OCI-LY7 (cell line): ENCODE data around the gene CASKIN1. TPM values are rescaled to one million over a fixed set of nuclear protein-coding genes. Genes with fewer than 3 reads are reported as not detected.

Experiments
- BruUV-seq: library from RNA; stranded (reverse); fragments of 400-500 nt; replicated peaks from 2 replicates; lab custom pipeline; 2021; lab: Mats Ljungman, UMichigan
- CTCF ChIA-PET: fragments of 300-600 bp; sonication (Branson Sonifier 250); formaldehyde crosslinking; loops from one replicate; lab custom pipeline; 2022; ENCODE audit warnings: antibody characterized with exemption; ENCODE audit not compliant: unreplicated experiment; lab: Charles Lee
- POLR2A ChIA-PET: fragments of 300-600 bp; sonication (Branson Sonifier 250); formaldehyde crosslinking; loops from one replicate; lab custom pipeline; 2022; ENCODE audit warnings: antibody characterized with exemption; lab: Charles Lee
- DNase-seq: peaks from one replicate; pipeline ENCODE4 v3.0.0-alpha.2; 2015; ENCODE audit warnings: low spot score
- H2AFZ ChIP-seq: fragments of 200-600 bp; sonication (generic), shearing (Covaris generic); 2 replicates; pipeline ENCODE4 v1.6.1; 2014; ENCODE audit warnings: mild to moderate bottlenecking, antibody characterized with exemption, low read length, moderate library complexity
- H3K27ac ChIP-seq: fragments of 200-600 bp; sonication (generic); 2 replicates; pipeline ENCODE4 v1.5.1; 2014; ENCODE audit warnings: mixed run types, low read depth, mild to moderate bottlenecking, moderate library complexity, low read length, inconsistent platforms; ENCODE audit not compliant: poor library complexity, severe bottlenecking
- H3K36me3 ChIP-seq: fragments of 200-600 bp; sonication (generic); 2 replicates; pipeline ENCODE4 v1.6.1; 2014; ENCODE audit warnings: mild to moderate bottlenecking, antibody characterized with exemption, low read length, moderate library complexity, mixed read lengths; ENCODE audit not compliant: insufficient read depth
- H3K4me1 ChIP-seq: fragments of 200-600 bp; sonication (generic); 2 replicates; pipeline ENCODE4 v1.5.1; 2014; ENCODE audit warnings: mild to moderate bottlenecking, low read length; ENCODE audit not compliant: insufficient read depth, poor library complexity, severe bottlenecking
- H3K4me2 ChIP-seq: fragments of 200-600 bp; sonication (generic); 2 replicates; pipeline ENCODE4 v1.6.1; 2014; ENCODE audit warnings: mild to moderate bottlenecking, low read length
- H3K4me3 ChIP-seq: fragments of 200-600 bp; sonication (generic); 2 replicates; pipeline ENCODE4 v1.5.1; 2014; ENCODE audit warnings: mild to moderate bottlenecking, low read depth, low read length; ENCODE audit not compliant: poor library complexity, severe bottlenecking
- H3K79me2 ChIP-seq: fragments of 200-600 bp; sonication (generic); 2 replicates; pipeline ENCODE4 v1.6.1; 2016; ENCODE audit warnings: low read depth, mild to moderate bottlenecking, low read length, moderate library complexity, mixed read lengths; ENCODE audit not compliant: insufficient read depth
- H3K9me2 ChIP-seq: fragments of 200-600 bp; sonication (generic); 2 replicates; pipeline ENCODE4 v1.6.1; 2016; ENCODE audit warnings: mild to moderate bottlenecking, low read length, mixed read lengths; ENCODE audit not compliant: insufficient read depth
- H3K9me3 ChIP-seq: fragments of 200-600 bp; sonication (generic); 2 replicates; pipeline ENCODE4 v1.6.1; 2014; ENCODE audit warnings: mild to moderate bottlenecking, mixed run types, low read length, mixed read lengths
- H4K20me1 ChIP-seq: fragments of 200-600 bp; sonication (generic); 2 replicates; pipeline ENCODE4 v1.6.1; 2014; ENCODE audit warnings: mild to moderate bottlenecking, antibody characterized with exemption, low read length, moderate library complexity, mixed read lengths; ENCODE audit not compliant: insufficient read depth
- CTCF ChIP-seq: fragments of 200-600 bp; sonication (generic); conservative IDR thresholded peaks from 2 replicates; pipeline ENCODE4 v1.5.1; 2014; ENCODE audit warnings: mild to moderate bottlenecking, antibody characterized with exemption, low read length, moderate library complexity, mixed read lengths
- EZH2phosphoT487 ChIP-seq: fragments of 200-600 bp; sonication (generic); IDR thresholded peaks from 2 replicates; pipeline ENCODE4 v1.6.1; 2018; ENCODE audit warnings: low read depth, borderline replicate concordance, mild to moderate bottlenecking, mixed run types, antibody characterized with exemption, low read length, moderate library complexity, mixed read lengths
- intact Hi-C: fragments of 100-400 bp; cut with micrococcal nuclease; formaldehyde crosslinking; loops from one replicate; pipeline ENCODE4 v1.10.0; 2022; ENCODE audit not compliant: unreplicated experiment
- total RNA-seq, 2 experiments: library from RNA; depleted of rRNA in 1 of 2; stranded (reverse); fragments of >200 nt in 1 of 2; shearing (Covaris generic) in 1 of 2; gene quantifications; 2 replicates each; pipeline ENCODE4 v1.2.3, GENCODE V29; 2014 to 2022

Gene CASKIN1
- total RNA-seq, 2 experiments from 2014 or later, result 0.06 to 0.09 TPM

- ChIA-PET CTCF (no interaction called here), POLR2A (no interaction called here)
- no peaks in the 10 kb centered on the region for H3K9me2 ChIP-seq
- no peak for DNase-seq
- no peak overlapping the region for H3K4me2 ChIP-seq
- no peaks in the 10 kb centered on the region for H3K9me3 ChIP-seq
- no peaks in the 10 kb centered on the region for H3K4me1 ChIP-seq
- no peaks in the 10 kb centered on the region for H4K20me1 ChIP-seq
- no peaks in the 10 kb centered on the region for H3K79me2 ChIP-seq
- intact Hi-C loops, result no loop called here
- no peak overlapping the region for H3K27ac ChIP-seq
- no peak for TF ChIP-seq EZH2phosphoT487
- TF ChIP-seq CTCF, result no peak
- BruUV-seq, result no TSS peak
- H2AFZ ChIP-seq, result no peak overlapping the region
- H3K36me3 ChIP-seq, result no peaks in the 10 kb centered on the region
- H3K4me3 ChIP-seq, result no peak overlapping the region
Observed at GRCh38 chr16:2191446-2191706, 5.0 kb downstream of the CASKIN1 start.

GRCh38 chr16:2190659-2191445, 5.6 kb downstream of the CASKIN1 start:
- no peak for TF ChIP-seq CTCF
- no peak for TF ChIP-seq EZH2phosphoT487
- intact Hi-C loops, result no loop called here
- Histone ChIP-seq H3K79me2 (no peaks in the 10 kb centered on the region), H3K9me2 (no peaks in the 10 kb centered on the region), H3K27ac (no peak overlapping the region), H4K20me1 (no peaks in the 10 kb centered on the region), H3K36me3 (no peaks in the 10 kb centered on the region), H3K4me1 (no peaks in the 10 kb centered on the region), H3K9me3 (no peaks in the 10 kb centered on the region), H2AFZ (no peak overlapping the region), H3K4me2 (no peak overlapping the region), H3K4me3 (no peak overlapping the region)
- ChIA-PET CTCF (no interaction called here), POLR2A (no interaction called here)
- no peak for DNase-seq
- BruUV-seq, result no TSS peak

DNA sequence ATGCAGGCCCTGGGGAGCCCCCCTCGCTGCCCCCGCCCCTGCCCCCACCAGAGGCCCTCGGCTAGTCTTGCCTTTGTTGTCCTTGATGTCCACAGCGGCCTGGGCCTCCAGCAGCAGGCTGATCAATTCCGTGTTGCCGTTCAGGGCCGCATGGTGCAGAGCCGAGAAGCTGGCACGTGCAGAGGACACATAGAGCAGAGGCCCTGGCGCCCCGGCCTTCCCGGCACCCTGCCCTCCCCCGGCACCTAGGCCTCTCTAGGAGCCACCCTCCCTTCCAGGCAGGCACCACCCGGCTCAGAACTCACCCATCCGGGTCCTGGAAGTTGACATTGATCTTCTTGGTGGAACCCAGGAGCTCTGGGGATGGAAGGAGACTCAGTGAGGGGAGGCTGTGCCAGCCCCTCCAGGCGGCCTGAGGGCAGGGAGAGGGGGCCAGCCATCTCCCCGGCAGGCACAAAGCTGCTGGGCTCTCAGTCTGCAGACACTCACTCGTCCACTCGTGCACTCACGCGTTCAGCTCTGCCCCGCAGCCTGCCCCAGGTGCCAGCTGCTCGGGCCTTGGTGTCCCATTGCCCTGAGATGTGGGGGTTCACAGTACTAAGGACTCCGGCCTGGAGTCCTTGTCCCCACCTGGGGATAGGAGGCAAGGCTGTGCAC, 6.3 kb downstream of the CASKIN1 start:
- no peaks in the 10 kb centered on the region for H3K36me3 ChIP-seq
- no peaks in the 10 kb centered on the region for H3K9me2 ChIP-seq
- intact Hi-C loops, result no loop called here
- no peak overlapping the region for H3K27ac ChIP-seq
- H2AFZ ChIP-seq, result no peak overlapping the region
- no TSS peak for BruUV-seq
- TF ChIP-seq CTCF (no peak), EZH2phosphoT487 (no peak)
- ChIA-PET POLR2A (no interaction called here), CTCF (interaction anchor here (0.5 kb wide), 1 partner anchor 9 kb away, joined by 3 read pairs; no protein-coding TSS in a partner anchor)
- no peaks in the 10 kb centered on the region for H4K20me1 ChIP-seq
- no peak for DNase-seq
- no peaks in the 10 kb centered on the region for H3K79me2 ChIP-seq
- H3K9me3 ChIP-seq, result no peaks in the 10 kb centered on the region
- H3K4me3 ChIP-seq, result no peak overlapping the region
- H3K4me2 ChIP-seq, result no peak overlapping the region
- H3K4me1 ChIP-seq, result no peaks in the 10 kb centered on the region
